Measurements from ENCODE around the gene EVL.
A peak's percentile ranks its signal among the peaks of the same experiment; 100 is the strongest.

Gene EVL

GRCh38 chr14:100132903-100133510 is 67.8 kb downstream of the EVL start:
- DNase-seq = no peak

DNA sequence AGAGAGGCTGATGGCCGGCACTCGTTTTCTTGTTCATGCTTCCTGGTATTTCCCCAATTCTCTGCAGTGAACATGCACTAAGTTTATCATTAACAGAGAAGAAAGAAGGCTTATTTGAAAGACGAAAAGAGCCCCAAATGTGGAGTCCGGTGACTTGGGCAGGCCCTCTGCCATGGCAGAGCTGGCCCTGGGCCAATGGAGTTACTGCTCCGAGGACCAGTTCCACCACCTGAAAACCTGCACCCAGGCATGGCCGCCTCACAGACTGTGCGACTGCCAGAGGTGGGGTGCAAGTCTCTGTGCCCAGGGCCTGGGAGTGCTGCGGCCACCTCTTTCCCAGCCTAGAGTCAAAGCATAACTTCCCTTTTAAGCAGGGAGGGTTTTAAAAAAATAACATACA is 69.4 kb downstream of the EVL start:
- DNase-seq = no peak

DNA sequence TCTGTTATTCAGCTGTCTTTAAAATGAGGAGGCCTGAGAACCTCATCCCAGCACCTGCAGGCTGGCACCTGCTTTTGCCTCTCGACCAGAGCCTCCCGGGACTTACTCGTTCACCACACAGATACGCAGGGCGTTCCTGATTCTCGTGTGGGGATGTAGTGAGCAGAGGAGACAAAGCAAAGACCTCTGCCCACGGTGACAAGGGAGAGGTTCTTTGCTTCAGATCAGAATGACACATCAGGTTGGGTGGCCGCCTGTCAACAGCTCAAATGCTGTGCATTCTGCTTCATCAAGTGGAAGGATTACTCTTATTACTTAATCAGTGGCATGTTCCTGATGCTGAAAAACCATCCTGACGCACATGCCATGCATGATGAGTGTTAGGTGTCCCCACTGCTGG is 69.9 kb downstream of the EVL start:
- no peak for DNase-seq

- DNase-seq = no peak
Measured at GRCh38 chr14:100135784-100136183, 70.6 kb downstream of the EVL start.

DNA sequence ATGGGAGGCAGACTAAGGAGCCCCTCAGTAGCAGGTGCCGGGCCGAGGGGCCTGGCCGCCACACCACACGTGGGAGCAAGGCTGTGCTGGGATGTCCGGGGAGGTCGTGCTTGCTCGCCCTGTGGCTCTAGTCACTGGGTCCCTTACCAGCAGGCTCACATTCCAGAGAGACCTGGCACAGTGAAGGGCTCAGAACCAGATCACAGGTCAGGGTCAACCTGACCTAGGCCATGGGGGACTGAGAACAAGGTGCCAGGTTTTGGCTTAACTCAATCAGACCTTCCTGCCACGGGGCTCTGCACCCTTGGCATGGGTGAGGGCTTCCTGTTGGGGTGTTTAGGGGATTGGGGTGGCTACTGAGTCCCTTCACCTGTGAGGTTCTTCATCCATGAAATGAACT is 72.0 kb downstream of the EVL start:
- no peak for DNase-seq

DNA sequence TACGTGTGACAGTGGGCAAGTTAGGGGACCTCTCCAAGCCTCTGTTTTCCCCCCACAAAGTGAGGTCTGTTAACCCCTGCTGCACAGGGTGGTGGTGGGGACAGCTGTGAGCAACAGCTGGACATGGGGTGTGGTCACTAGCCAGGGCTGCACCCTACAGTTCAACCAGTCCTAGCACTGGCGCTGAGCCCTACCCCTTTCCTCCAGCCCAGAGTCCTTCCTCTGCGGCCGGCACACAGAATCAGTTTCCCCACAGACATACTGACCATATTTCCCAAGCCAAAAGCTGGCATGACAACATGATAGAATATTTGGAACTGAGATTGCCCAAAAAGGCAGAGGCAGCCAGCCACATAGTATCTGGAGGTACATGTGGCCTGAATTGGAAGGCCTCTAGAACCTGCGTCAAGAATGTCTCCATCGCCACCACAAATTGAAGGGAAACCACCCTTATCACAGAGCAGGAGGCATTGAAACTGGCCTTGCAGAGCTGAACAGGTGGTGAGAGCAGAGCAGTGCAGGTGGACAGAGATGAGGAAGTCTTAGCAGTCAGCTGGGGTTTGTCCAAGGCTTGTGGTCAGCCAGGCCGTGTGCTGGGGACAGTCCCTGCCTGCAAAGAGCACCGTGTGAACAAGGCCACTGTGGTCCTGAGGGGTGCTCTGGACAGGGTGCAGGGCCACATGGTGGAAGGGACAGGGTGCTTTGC is 73.0 kb downstream of the EVL start:
- no peak for DNase-seq

- no peak for DNase-seq
Measured at GRCh38 chr14:100138955-100139354, 73.7 kb downstream of the EVL start.

DNA sequence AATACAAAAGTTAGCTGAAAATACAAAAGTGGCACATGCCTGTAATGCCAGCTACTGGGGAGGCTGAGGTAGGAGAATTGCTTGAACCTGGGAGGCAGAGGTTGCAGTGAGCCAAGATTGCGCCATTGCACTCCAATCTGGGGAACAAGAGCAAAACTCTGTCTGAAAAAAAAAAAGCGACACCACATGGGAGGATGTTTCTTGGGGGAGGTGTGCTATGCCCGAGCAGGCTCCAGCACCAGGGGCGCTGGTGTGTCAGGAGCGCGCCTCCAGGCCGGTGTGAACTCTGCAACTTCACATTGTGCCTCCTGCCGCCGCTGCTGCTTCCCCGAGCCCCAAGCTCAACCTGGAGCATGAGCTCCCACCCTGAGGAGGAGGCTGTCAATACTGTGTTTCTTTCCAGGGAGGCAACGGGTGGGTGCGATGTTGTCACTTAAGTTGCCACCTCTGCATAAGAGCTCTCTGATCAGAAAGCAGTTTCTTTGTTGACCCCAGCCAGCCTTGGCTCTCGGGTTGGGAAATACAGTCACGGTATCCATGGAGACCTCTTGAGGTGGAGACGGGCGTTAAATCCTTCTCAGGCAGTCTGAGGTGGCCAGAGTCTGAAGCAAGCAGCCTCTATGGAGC is 75.3 kb downstream of the EVL start:
- DNase-seq = no peak

DNA sequence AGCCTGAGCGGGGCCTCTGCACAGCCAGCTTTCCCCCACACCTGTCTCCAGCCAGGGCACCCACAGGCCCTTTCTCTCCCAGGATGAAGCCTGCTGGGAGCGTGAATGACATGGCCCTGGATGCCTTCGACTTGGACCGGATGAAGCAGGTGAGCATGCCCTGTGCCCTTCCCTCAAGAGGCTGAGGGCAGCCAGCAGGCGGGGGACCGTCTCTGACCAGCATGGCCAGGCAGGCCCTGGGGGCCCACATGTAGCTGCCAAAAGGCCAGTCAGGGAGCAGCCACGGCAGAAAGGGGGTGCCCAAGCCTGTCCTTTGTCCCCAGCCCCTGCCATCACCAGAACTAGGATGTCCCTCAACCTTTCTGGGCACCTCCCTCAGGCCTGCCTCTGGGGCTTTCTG is 75.9 kb downstream of the EVL start:
- no peak for DNase-seq

DNA sequence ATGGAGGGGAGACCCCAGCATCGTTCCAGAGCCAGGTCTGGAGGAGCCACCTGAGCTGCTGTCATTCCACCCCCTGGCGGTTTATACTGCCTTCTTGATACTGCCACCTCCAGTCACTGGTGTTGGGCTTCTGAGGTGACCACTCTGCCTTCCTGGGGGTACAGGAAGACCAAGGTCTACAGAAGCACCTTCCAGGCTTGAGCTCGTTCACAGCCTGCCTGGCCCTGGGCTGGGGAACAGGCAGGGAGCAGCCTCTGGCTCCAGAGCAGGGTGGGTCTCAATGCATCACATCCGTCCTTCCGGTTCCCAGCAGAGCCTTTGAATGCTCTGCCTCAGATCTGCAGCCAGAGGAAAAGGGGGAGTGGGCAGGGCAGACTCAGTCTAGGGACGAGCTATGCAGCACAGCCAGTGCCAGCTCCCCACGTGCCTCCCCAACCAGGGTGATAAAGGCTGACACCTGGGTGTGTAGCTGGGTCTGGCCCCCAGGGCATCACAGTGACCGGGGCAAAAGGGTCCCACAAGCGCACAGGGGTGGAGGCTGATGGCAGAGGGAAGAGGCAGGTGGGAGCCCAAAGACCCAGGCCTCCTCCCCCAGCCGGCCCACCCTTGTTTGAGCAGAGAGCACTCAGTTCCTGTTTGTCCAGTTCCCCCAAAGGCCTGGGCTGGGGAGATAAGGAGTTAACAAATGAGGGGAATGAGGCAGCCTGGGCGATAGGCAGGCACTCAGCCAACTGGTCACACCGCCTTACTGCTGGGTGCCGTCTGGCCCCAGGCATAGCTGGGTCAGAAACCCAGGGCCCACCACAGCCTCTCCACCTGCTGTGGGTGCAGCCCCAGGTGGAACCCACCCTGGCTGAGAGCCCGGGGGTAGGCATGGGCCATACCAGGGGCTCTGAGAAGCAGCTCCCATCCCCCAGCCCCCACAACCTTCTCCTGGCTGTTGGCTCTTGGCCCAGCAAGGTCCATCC is 77.1 kb downstream of the EVL start:
- DNase-seq = no peak

GRCh38 chr14:100143523-100143922 is 78.3 kb downstream of the EVL start:
- no peak for DNase-seq

GRCh38 chr14:100143934-100144333 is 78.7 kb downstream of the EVL start:
- no peak for DNase-seq

- DNase-seq = no peak
Measured at GRCh38 chr14:100144645-100144995, 79.4 kb downstream of the EVL start.

DNA sequence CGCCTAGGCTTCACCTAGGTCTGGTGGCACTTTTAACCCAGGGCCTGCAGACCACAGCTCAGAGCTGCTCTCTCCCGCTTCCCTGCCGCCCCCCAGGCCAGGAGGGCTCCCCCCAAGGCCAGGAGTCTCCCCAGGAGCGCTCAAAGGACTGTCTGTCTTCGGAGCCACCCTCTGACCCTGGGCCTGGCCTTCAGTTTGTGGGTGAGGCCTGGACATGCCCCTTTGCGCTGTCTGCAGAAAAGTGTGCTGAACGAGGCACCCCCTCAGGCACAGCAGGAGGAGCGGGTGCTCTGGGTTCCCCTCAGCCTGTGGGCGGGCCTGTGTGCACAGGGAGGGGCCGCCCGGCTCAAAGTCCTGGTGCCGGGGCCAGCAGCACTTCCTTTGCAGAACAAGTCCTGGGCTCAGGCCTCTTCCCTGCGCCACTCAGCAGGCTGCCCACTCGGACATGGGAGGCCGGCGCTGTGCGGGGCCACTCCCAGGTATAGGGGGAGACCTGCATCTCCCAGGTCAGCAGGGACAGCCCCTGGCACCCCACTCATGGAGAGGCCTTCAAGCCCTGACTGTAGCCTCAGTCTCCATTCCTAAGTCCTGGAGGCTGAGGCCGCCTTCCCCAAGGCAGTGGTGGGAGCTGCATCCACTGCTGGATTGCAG is 79.9 kb downstream of the EVL start:
- DNase-seq = no peak

GRCh38 chr14:100145682-100146464 is 80.7 kb downstream of the EVL start:
- DNase-seq = no peak

GRCh38 chr14:100146531-100147091 is 81.4 kb downstream of the EVL start:
- peak in 1 of 2 donors; percentile 45 for DNase-seq

GRCh38 chr14:100147181-100147631 is 82.0 kb downstream of the EVL start:
- peak; percentile 71 to 80 for DNase-seq

DNA sequence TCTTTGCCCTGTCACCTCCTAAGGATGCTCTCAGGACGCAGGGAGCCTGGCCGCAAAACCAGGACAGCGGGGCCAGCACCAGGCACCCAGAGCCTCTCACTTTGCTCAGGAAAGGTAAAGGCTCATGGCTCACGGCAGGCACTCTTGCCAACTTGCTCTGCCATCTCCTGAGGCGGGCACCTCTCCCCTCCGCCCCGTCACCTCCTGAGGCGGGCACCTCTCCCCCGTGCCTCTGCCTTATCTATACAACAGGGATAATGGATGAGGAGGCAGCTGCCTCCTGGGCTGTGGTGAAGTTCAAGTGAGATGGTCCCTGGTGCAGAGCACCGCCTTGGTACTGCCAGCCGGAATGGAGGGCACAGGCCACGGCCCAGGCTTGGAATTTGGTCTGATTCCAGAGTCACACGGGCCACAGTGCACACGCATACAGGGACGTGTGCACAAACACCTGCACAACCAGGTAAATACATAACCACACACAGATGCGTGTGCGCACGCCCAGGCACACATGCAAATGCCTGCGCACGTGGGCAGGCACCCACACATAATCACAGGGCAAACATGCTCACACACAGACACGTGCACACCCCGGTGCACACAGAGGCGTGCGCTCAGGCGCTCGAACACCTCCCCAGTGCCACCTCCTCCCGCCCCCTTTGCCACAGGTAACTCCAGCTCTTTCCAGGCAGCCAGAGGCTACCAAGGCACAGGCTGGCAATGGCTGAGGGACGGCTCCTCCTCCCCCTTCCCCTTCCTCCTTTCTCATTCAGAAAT is 82.7 kb downstream of the EVL start:
- no peak for DNase-seq

DNA sequence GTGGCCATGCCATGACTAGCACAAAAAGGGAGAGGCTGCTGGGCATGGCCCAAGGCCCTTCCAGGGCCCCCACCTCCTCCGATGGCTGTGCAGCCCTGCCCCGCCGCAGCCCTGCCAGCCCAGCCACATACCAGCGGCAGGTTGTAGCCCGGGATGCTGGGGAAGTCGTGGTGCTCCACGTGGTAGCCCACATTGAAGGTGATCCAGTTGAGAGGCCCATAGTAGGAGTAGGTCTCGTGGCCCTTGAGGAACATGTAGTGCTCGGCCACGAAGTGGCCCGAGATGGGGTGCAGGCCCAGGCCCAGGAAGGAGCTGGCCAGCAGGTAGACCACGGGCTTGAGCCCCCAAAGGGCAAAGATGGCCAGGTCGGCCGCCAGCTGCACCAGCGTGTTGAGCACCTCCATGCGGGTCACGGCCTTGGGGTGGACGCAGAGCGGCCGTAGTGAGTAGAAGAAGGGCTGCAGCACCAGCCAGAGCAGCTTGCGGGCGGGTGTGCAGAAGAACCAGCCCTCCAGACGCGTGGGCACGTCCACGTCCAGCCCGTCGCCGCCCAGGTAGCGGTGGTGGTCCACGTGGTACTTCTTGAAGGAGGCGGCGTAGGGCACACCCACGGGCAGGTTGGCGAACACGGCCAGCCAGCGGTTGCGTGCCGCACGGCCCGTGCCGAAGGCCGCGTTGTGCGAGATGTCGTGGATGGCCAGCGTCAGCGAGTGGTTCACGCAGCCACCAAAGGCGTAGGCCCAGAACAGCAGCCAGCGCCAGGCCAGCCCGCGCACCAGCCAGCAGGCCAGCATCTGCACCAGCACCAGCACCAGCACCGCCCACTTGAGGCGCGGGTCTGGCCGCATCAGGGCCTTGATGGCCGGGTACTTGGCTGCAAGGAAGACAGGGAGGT is 83.9 kb downstream of the EVL start:
- DNase-seq = no peak

All from CD4-positive, alpha-beta T cell treated with Interleukin-4 for 1 hour (primary cell).